Sigmoid colon (tissue), 7 donors: ENCODE results near the gene OSER1. TPM values are rescaled to one million over a fixed set of nuclear protein-coding genes. Genes with fewer than 3 reads are reported as not detected.

ENCODE experiments used
- DNase-seq: peaks from one replicate; pipeline ENCODE4 v3.0.0-alpha.2; 2019
- H3K27ac ChIP-seq, 4 donors: fragments of 200-600 bp; sonication (generic); one replicate each; pipeline ENCODE4 v1.5.1; 2016 to 2019; ENCODE audit warnings: mild to moderate bottlenecking in 1 of 4
- H3K27me3 ChIP-seq, 3 donors: fragments of 200-600 bp; sonication (generic); one replicate each; pipeline ENCODE4 v1.5.1; 2019; ENCODE audit warnings: mild to moderate bottlenecking in 1 of 3
- H3K36me3 ChIP-seq, 4 donors: fragments of 200-600 bp; sonication (generic); one replicate each; pipeline ENCODE4 v1.5.1; 2016 to 2019
- H3K4me1 ChIP-seq, 4 donors: fragments of 200-600 bp; sonication (generic); one replicate each; pipeline ENCODE4 v1.5.1; 2017 to 2019
- H3K4me3 ChIP-seq, 4 donors: fragments of 200-600 bp; sonication (generic); one replicate each; pipeline ENCODE4 v1.5.1; 2017 to 2019; ENCODE audit warnings: mild to moderate bottlenecking in 2 of 4, moderate library complexity in 1 of 4
- H3K9me3 ChIP-seq, 4 donors: fragments of 200-600 bp in 3 of 4; sonication (generic) in 3 of 4; one replicate each; pipeline versions ENCODE4 v1.5.1 to v1.6.1; 2013 to 2019
- CTCF ChIP-seq, 4 experiments: fragments of 450-650 bp in 3 of 4; fragments of 200-600 bp in 1 of 4; IDR thresholded peaks; one replicate each; pipeline ENCODE4 v1.5.1; 2016 to 2019; ENCODE audit warnings: antibody characterized with exemption in 4 of 4, mild to moderate bottlenecking in 3 of 4, moderate library complexity in 2 of 4
- EP300 ChIP-seq, 4 donors: sonication (generic); formaldehyde crosslinking; IDR thresholded peaks; one replicate each; pipeline ENCODE4 v1.6.1; 2017; ENCODE audit warnings: antibody characterized with exemption in 4 of 4
- POLR2A ChIP-seq, 2 donors: fragments of 450-650 bp; IDR thresholded peaks; one replicate each; pipeline ENCODE4 v1.6.1; 2016; ENCODE audit warnings: antibody characterized with exemption in 2 of 2, mild to moderate bottlenecking in 2 of 2, moderate library complexity in 2 of 2
- POLR2AphosphoS5 ChIP-seq, 4 donors: sonication (generic); formaldehyde crosslinking; IDR thresholded peaks; one replicate each; pipeline ENCODE4 v1.6.1; 2017; ENCODE audit warnings: antibody characterized with exemption in 4 of 4
- WGBS, 2 donors: extraction: QIAGEN DNeasy Blood & Tissue Kit; methylation state at CpG; one replicate each; pipeline ENCODE4 v1.1.7; 2013; 5-methylcytosine and 5-hydroxymethylcytosine counted together
- intact Hi-C: fragments of 100-400 bp; cut with DNase I; formaldehyde crosslinking; loops from one replicate; pipeline ENCODE4 v1.15.1; 2023
- polyA plus RNA-seq, 3 donors: library from polyadenylated mRNA; stranded (reverse); fragments of 200-250 nt; gene quantifications; one replicate each; pipeline ENCODE4 v1.2.3, GENCODE V29; 2013
- total RNA-seq, 4 donors: library from RNA; depleted of rRNA; stranded (reverse); fragments of >200 nt; gene quantifications; one replicate each; pipeline ENCODE4 v1.1.0, GENCODE V29; 2016
- donor health status: healthy with polysubstance abuse.
- donor health status: Bipolar disorder and iron deficiency.
- donor health status: healthy.

OSER1 gene
- total and polyA plus RNA-seq, 7 donors = 28.5 to 90.5 (median 47.4) TPM

GRCh38 chr20:44170816-44171410, 39.7 kb downstream of the OSER1 start:
- Histone ChIP-seq H3K36me3 (no peaks in the 10 kb centered on the region), H3K27me3 (no peaks in the 10 kb centered on the region), H3K27ac (peak overlapping the region; percentile 91 to 99 (median 95)), H3K4me3 (no peak overlapping the region), H3K9me3 (no peaks in the 10 kb centered on the region), H3K4me1 (peaks cover 0 to 88% (median 85%) of the 10 kb centered on the region in 4 donors)
- TF ChIP-seq EP300 (IDR thresholded peaks at IDR 0.05) (no peak), POLR2A (IDR thresholded peaks at IDR 0.05) (no peak), CTCF (IDR thresholded peaks at IDR 0.05) (no peak), POLR2AphosphoS5 (IDR thresholded peaks at IDR 0.05) (no peak)
- 57 to 71% methylated on average over 7 of the region's 7 CpGs for WGBS, 2 donors
- DNase-seq = peak; percentile 8
- intact Hi-C loops = no loop called here

DNA sequence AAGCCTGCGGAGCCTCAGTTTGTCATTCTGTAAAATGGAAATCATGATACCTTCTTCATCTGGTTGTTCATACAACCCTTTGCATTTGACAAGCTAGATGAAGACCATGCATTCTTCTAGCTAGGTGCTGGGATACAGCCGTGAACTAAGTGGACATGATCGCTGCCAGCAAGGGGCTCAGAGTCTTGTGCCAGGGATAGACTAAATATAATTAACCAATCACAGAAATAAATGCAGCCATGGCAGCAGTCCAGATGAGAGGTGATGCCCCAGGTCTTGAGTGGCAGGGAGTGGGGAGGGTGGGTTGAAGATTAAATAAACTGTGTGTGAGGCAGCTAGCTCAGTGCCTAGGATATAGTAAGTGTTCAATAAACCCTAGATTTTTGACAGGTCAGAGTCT, 42.8 kb downstream of the OSER1 start:
- H3K4me3 ChIP-seq = no peak overlapping the region
- peak overlapping the region; percentile 91 to 99 (median 95) for H3K27ac ChIP-seq
- H3K9me3 ChIP-seq = no peaks in the 10 kb centered on the region
- 82 to 92% methylated on average over 3 of the region's 3 CpGs for WGBS, 2 donors
- intact Hi-C loops = no loop called here
- TF ChIP-seq EP300 (IDR thresholded peaks at IDR 0.05) (no peak), CTCF (IDR thresholded peaks at IDR 0.05) (no peak), POLR2AphosphoS5 (IDR thresholded peaks at IDR 0.05) (no peak), POLR2A (IDR thresholded peaks at IDR 0.05) (no peak)
- H3K36me3 ChIP-seq = no peaks in the 10 kb centered on the region
- no peak for DNase-seq
- H3K27me3 ChIP-seq = no peaks in the 10 kb centered on the region
- H3K4me1 ChIP-seq = peaks cover 0 to 76% (median 68%) of the 10 kb centered on the region in 4 donors

DNA sequence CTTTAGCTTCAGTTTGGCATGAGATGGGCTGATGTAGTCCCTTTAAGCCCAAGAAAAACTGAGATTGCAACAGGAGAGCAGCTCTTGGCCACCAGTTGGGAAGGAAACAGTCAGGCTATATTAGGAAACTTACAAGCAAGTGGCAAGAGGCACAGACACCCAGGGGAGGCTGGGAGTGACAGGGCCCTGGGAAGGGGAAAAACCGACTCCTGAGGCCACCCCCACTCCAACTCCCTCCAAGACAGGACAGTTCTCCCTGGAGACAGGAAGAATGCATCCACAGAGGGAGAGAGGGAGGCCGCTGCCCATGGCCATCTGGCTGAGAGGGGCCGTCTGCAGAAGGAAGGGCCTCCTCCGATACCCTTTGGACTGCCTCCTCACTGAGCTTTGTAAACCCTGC, 44.1 kb downstream of the OSER1 start:
- peak in 3 of 4 donors; percentile 7 to 49 (median 42) for TF ChIP-seq POLR2AphosphoS5 (IDR thresholded peaks at IDR 0.05)
- TF ChIP-seq EP300 (IDR thresholded peaks at IDR 0.05) = no peak
- TF ChIP-seq POLR2A (IDR thresholded peaks at IDR 0.05) = peak in 1 of 2 donors; percentile 6
- H3K9me3 ChIP-seq = no peaks in the 10 kb centered on the region
- intact Hi-C loops = no loop called here
- WGBS, 2 donors = 52 to 65% methylated on average over 4 of the region's 4 CpGs
- peak overlapping the region in 1 of 4 donors; percentile 0 for H3K4me3 ChIP-seq
- peaks cover 0 to 73% (median 64%) of the 10 kb centered on the region in 4 donors for H3K4me1 ChIP-seq
- H3K36me3 ChIP-seq = no peaks in the 10 kb centered on the region
- no peak for DNase-seq
- peak overlapping the region; percentile 91 to 99 (median 95) for H3K27ac ChIP-seq
- H3K27me3 ChIP-seq = no peaks in the 10 kb centered on the region

- 45 to 49% methylated on average over 4 of the region's 4 CpGs for WGBS, 2 donors
- no peaks in the 10 kb centered on the region for H3K9me3 ChIP-seq
- H3K27me3 ChIP-seq = no peaks in the 10 kb centered on the region
- H3K36me3 ChIP-seq = no peaks in the 10 kb centered on the region
- peak overlapping the region; percentile 91 to 99 (median 95) for H3K27ac ChIP-seq
- H3K4me1 ChIP-seq = peaks cover 0 to 68% (median 62%) of the 10 kb centered on the region in 4 donors
- DNase-seq = no peak
- intact Hi-C loops = no loop called here
- TF ChIP-seq EP300 (IDR thresholded peaks at IDR 0.05) (peak in 1 of 4 donors; percentile 52), POLR2AphosphoS5 (IDR thresholded peaks at IDR 0.05) (peak in 2 of 4 donors; percentile 76 to 79), CTCF (IDR thresholded peaks at IDR 0.05) (no peak)
- H3K4me3 ChIP-seq = peak overlapping the region in 1 of 4 donors; percentile 0
These were observed 44.6 kb downstream of the OSER1 start for GRCh38 chr20:44166008-44166407.

DNA sequence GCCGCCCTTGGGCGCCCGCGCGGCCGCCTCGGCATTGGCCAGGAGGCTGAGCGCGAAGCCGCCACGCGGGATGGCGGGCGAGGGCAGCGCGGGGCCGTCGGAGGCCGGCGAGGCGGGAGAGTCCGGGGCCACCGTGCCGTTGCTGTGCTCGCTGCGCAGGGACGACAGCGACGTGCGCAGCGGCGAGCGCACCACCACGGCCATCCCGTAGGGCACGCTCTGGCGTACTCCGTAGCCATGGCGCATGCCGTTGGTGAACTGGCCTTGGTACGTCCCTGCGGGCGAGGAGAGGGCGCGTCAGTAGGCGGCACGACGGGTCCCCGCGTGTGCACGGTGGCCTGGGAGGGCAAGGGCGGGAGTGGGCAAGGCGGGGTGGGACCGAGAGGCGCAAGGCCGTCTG, 50.4 kb downstream of the OSER1 start:
- 66 to 83% methylated on average over 56 of the region's 56 CpGs for WGBS, 2 donors
- no peaks in the 10 kb centered on the region for H3K9me3 ChIP-seq
- peaks cover 0 to 30% (median 11%) of the 10 kb centered on the region in 4 donors for H3K36me3 ChIP-seq
- no peak for DNase-seq
- TF ChIP-seq CTCF (IDR thresholded peaks at IDR 0.05) = no peak
- TF ChIP-seq POLR2A (IDR thresholded peaks at IDR 0.05) = no peak
- no peak for TF ChIP-seq EP300 (IDR thresholded peaks at IDR 0.05)
- no peak for TF ChIP-seq POLR2AphosphoS5 (IDR thresholded peaks at IDR 0.05)
- H3K27ac ChIP-seq = peak overlapping the region; percentile 80 to 92 (median 92)
- H3K27me3 ChIP-seq = no peaks in the 10 kb centered on the region
- no peak overlapping the region for H3K4me3 ChIP-seq
- H3K4me1 ChIP-seq = peaks cover 0 to 45% (median 24%) of the 10 kb centered on the region in 4 donors
- intact Hi-C loops = no loop called here
